OCI-LY7 (cell line): ENCODE measurements around the gene TMEM139.

Experiments used
- CTCF ChIP-seq: fragments of 200-600 bp; sonication (generic); conservative IDR thresholded peaks from 2 replicates; pipeline ENCODE4 v1.5.1; 2014; ENCODE audit warnings: mild to moderate bottlenecking, antibody characterized with exemption, low read length, moderate library complexity, mixed read lengths
- EZH2phosphoT487 ChIP-seq: fragments of 200-600 bp; sonication (generic); IDR thresholded peaks from 2 replicates; pipeline ENCODE4 v1.6.1; 2018; ENCODE audit warnings: low read depth, borderline replicate concordance, mild to moderate bottlenecking, mixed run types, antibody characterized with exemption, low read length, moderate library complexity, mixed read lengths

- TF ChIP-seq CTCF: no peak
- no peak for TF ChIP-seq EZH2phosphoT487
Observed at GRCh38 chr7:143315776-143316175, 31.0 kb downstream of the TMEM139 start, which contains the start of gene CLCN1.
